PFSK-1 (cell line): ENCODE measurements around the gene BTRC.

Source experiments
- FOXP2 ChIP-seq: optimal IDR thresholded peaks from 2 replicates; pipeline ENCODE3; 2011; ENCODE audit warnings: borderline replicate concordance, control low read depth, inconsistent platforms; ENCODE audit not compliant: insufficient read depth; ENCODE audit errors: extremely low read length, extremely low read depth
- POLR2AphosphoS5 ChIP-seq: IDR thresholded peaks from 2 replicates; pipeline ENCODE4 v1.6.1; 2012; ENCODE audit warnings: low read depth, mild to moderate bottlenecking, control low read depth, low read length, moderate library complexity
- REST ChIP-seq, 2 experiments: IDR thresholded peaks; 2 replicates each; pipeline versions ENCODE4 v1.6.1 to v1.8.0; 2011 to 2012; ENCODE audit warnings: low read depth in 2 of 2, low read length in 2 of 2, control low read depth in 1 of 2, inconsistent platforms in 1 of 2, mild to moderate bottlenecking in 1 of 2, moderate library complexity in 1 of 2; ENCODE audit not compliant: insufficient read depth in 1 of 2
- SIN3A ChIP-seq: IDR thresholded peaks from 2 replicates; pipeline ENCODE4 v1.6.1; 2012; ENCODE audit warnings: mild to moderate bottlenecking, low read length, moderate library complexity, borderline replicate concordance; ENCODE audit not compliant: insufficient read depth
- TAF1 ChIP-seq: IDR thresholded peaks from 2 replicates; pipeline ENCODE4 v1.6.1; 2012; ENCODE audit warnings: low read length, control low read depth, borderline replicate concordance; ENCODE audit not compliant: insufficient read depth

Gene BTRC

GRCh38 chr10:101566333-101567164, 212.6 kb downstream of the BTRC start:
- TF ChIP-seq FOXP2, result no peak
- TF ChIP-seq POLR2AphosphoS5, result no peak
- no peak for TF ChIP-seq REST (IDR thresholded peaks at IDR 0.05; ENCODE audit: insufficient read depth in 1 of 2, low read depth in 2 of 2, low read length in 2 of 2)
- no peak for TF ChIP-seq TAF1
- TF ChIP-seq SIN3A, result no peak

GRCh38 chr10:101567165-101568006, 213.4 kb downstream of the BTRC start:
- TF ChIP-seq TAF1, result no peak
- no peak for TF ChIP-seq FOXP2
- no peak for TF ChIP-seq POLR2AphosphoS5
- TF ChIP-seq SIN3A, result no peak
- no peak for TF ChIP-seq REST (IDR thresholded peaks at IDR 0.05; ENCODE audit: insufficient read depth in 1 of 2, low read depth in 2 of 2, low read length in 2 of 2)

GRCh38 chr10:101568054-101568745, 214.2 kb downstream of the BTRC start:
- no peak for TF ChIP-seq TAF1
- no peak for TF ChIP-seq POLR2AphosphoS5
- TF ChIP-seq REST (IDR thresholded peaks at IDR 0.05; ENCODE audit: insufficient read depth in 1 of 2, low read depth in 2 of 2, low read length in 2 of 2), result no peak
- no peak for TF ChIP-seq SIN3A
- no peak for TF ChIP-seq FOXP2

- TF ChIP-seq FOXP2 (no peak), REST (IDR thresholded peaks at IDR 0.05; ENCODE audit: insufficient read depth in 1 of 2, low read depth in 2 of 2, low read length in 2 of 2) (no peak), SIN3A (no peak), TAF1 (no peak), POLR2AphosphoS5 (no peak)
These were observed 215.3 kb downstream of the BTRC start for GRCh38 chr10:101569323-101569621.
